DND-41 (cell line): ENCODE results near the gene TLCD2.

Experiments used
- EZH2 ChIP-seq: IDR thresholded peaks from 3 replicates; pipeline ENCODE4 v1.6.1; 2012; ENCODE audit warnings: borderline replicate concordance, low read depth, mild to moderate bottlenecking, moderate library complexity, low read length, inconsistent platforms; ENCODE audit not compliant: severe bottlenecking
- TF ChIP-seq, protein P1 (sequence below): IDR thresholded peaks from 2 replicates; pipeline ENCODE4 v1.5.1; 2012; ENCODE audit warnings: borderline replicate concordance, low read length, moderate library complexity, mild to moderate bottlenecking; ENCODE audit not compliant: poor library complexity, severe bottlenecking; ENCODE audit errors: extremely low read depth

DNA sequence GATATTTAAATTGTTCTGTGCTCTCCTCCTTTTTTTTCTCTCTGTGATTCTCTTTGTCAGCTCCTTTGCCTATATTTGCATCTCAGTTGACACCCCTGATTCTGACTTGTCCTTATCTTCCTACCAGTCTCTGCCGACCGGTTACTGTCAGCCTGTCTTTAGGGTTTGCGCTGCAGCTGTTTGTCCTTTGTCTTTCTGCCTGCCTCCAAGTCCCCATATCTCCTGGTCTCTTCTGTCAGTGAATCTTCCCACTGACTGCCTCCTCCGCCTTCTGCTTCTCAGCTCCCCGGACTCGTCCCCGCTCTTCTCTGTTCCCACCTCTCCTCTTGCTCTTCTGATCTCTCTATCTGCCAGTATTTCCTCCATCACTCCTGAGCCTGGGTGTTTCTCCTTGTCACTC, 5.2 kb downstream of the TLCD2 start:
- TF ChIP-seq, protein P1, sequence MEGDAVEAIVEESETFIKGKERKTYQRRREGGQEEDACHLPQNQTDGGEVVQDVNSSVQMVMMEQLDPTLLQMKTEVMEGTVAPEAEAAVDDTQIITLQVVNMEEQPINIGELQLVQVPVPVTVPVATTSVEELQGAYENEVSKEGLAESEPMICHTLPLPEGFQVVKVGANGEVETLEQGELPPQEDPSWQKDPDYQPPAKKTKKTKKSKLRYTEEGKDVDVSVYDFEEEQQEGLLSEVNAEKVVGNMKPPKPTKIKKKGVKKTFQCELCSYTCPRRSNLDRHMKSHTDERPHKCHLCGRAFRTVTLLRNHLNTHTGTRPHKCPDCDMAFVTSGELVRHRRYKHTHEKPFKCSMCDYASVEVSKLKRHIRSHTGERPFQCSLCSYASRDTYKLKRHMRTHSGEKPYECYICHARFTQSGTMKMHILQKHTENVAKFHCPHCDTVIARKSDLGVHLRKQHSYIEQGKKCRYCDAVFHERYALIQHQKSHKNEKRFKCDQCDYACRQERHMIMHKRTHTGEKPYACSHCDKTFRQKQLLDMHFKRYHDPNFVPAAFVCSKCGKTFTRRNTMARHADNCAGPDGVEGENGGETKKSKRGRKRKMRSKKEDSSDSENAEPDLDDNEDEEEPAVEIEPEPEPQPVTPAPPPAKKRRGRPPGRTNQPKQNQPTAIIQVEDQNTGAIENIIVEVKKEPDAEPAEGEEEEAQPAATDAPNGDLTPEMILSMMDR, result no peak
- no peak for TF ChIP-seq EZH2
